ENCODE data around the gene SMARCD3. TPM values are rescaled to one million over a fixed set of nuclear protein-coding genes. Genes with fewer than 3 reads are reported as not detected.

The SMARCD3 gene
- total and polyA plus RNA-seq, 4 donors, result 84.2 to 298 (median 208) TPM

DNA sequence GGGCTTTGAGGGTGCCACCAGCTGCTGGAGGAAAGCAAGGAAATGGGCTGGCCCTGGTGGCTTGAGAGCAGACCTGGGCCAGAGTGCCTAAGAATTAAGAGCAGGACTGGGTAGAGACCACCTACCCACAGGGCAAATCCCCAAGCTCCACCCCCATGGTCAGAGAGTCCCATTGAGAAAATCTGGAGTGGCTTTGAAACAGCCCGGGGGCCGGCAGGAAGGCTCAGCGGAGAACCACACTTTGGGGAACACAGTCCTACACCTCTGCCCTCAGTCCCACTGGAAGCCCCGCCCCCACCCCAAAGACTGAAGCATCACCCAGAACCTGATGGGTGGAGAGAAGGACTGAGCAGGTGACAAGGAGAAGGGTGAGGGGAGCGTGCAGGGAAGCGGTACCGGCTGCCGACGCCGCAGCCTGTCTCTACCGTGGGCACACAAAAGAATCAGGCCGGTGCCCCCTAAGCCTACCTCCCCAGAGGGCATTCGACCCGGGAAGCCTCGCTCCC lies 3.6 kb downstream of the SMARCD3 start:
- Histone ChIP-seq H3K36me3 (ENCODE audit: control insufficient read depth, insufficient read depth, low read length) (peaks cover 30% of the 10 kb centered on the region), H3K9me3 (ENCODE audit: control insufficient read depth, insufficient read depth, low read length) (no peaks in the 10 kb centered on the region), H3K27me3 (ENCODE audit: control insufficient read depth, insufficient read depth, low read length) (no peaks in the 10 kb centered on the region), H3K4me3 (ENCODE audit: low read depth, low read length) (peak overlapping the region; percentile 33), H3K27ac (ENCODE audit: low read depth, low read length) (peak overlapping the region; percentile 10), H3K4me1 (ENCODE audit: control insufficient read depth, insufficient read depth, low read length) (peaks cover 66% of the 10 kb centered on the region)
- WGBS (ENCODE audit: insufficient coverage), result 5% methylated on average over 12 of the region's 15 CpGs
- DNase-seq (ENCODE audit: low read depth in 4 of 6, low spot score in 6 of 6), result peak in 2 of 6 donors; percentile 48 to 70

DNA sequence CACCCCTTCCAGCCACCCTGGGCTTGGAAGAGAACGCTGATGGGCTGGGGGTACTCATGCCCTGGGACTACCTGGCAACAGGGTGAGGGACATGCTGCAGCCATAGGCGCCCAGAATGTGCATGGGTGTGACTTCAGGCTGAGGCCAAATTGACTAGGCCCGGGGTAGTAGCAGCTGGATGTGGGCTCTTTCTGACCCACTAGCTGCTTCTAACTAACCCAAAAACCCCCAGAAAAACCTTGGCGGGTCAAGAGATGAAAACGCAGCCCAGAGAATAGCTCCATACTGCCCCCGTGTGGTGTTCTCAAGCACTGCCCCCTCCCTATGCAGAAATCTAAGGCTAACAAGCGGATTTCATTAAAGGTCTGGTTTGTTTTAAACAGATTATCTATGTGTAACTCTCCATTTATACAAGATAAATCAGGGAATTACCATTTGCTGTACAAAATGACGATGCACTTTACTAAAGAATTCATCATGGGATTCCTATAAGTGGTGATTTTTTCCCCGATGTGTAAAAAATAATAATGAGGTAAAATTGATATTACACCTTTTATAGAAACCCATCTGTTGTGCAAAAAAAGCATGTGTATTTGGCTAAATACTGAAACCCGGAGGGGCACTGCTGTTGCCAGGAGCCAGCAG lies 4.2 kb downstream of the SMARCD3 start:
- peak in 4 of 6 donors; percentile 69 to 92 (median 82) for DNase-seq (ENCODE audit: low read depth in 4 of 6, low spot score in 6 of 6)
- peaks cover 61% of the 10 kb centered on the region for H3K4me1 ChIP-seq (ENCODE audit: control insufficient read depth, insufficient read depth, low read length)
- peaks cover 36% of the 10 kb centered on the region for H3K36me3 ChIP-seq (ENCODE audit: control insufficient read depth, insufficient read depth, low read length)
- no peaks in the 10 kb centered on the region for H3K9me3 ChIP-seq (ENCODE audit: control insufficient read depth, insufficient read depth, low read length)
- 8% methylated on average over 2 of the region's 10 CpGs for WGBS (ENCODE audit: insufficient coverage)
- H3K4me3 ChIP-seq (ENCODE audit: low read depth, low read length), result peak overlapping the region; percentile 33
- H3K27ac ChIP-seq (ENCODE audit: low read depth, low read length), result peak overlapping the region; percentile 76
- H3K27me3 ChIP-seq (ENCODE audit: control insufficient read depth, insufficient read depth, low read length), result no peaks in the 10 kb centered on the region

DNA sequence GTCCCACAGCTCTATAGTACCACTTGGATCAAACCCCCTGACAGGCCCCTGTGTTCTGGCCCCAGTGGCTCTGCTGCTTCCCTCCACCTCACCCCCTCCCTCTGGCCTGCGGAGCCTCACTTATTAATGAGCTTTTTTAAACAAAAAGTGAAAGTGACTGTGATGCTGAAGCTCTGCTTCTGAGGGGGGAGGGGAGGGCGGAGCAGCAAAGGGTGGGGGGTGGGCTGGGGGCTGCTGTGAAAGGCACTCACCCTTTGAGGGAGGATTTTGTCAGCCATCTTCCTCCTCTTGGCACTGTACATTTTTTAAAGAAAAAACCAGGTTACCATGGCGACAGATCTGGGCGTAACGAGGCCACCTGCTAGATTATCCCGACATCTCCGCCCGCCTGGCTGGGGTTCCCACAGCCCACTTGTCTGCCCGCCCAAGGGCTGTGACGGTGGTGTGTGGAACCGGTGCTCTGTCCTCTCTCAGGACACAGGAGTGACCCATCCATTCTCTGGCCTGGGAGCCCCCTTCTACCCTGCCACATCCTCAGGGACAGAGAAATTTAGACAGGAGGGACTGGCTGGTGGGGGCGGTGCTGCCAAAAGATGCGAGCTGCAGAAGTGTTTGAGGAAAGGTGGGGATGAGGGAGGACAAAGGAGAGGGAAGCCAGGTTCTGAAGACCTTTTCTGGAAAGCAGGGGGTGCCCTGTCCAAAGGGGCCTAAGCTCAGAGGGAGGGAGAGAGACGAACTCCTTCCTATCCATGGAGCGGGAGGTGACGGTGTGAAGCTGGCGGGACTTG lies 4.9 kb downstream of the SMARCD3 start:
- peaks cover 58% of the 10 kb centered on the region for H3K4me1 ChIP-seq (ENCODE audit: control insufficient read depth, insufficient read depth, low read length)
- H3K36me3 ChIP-seq (ENCODE audit: control insufficient read depth, insufficient read depth, low read length), result peaks cover 43% of the 10 kb centered on the region
- H3K27ac ChIP-seq (ENCODE audit: low read depth, low read length), result peak overlapping the region; percentile 76
- H3K27me3 ChIP-seq (ENCODE audit: control insufficient read depth, insufficient read depth, low read length), result no peaks in the 10 kb centered on the region
- no peaks in the 10 kb centered on the region for H3K9me3 ChIP-seq (ENCODE audit: control insufficient read depth, insufficient read depth, low read length)
- no peak overlapping the region for H3K4me3 ChIP-seq (ENCODE audit: low read depth, low read length)
- DNase-seq (ENCODE audit: low read depth in 4 of 6, low spot score in 6 of 6), result peak in 2 of 6 donors; percentile 86 to 93
- 29% methylated on average over 12 of the region's 17 CpGs for WGBS (ENCODE audit: insufficient coverage)

DNA sequence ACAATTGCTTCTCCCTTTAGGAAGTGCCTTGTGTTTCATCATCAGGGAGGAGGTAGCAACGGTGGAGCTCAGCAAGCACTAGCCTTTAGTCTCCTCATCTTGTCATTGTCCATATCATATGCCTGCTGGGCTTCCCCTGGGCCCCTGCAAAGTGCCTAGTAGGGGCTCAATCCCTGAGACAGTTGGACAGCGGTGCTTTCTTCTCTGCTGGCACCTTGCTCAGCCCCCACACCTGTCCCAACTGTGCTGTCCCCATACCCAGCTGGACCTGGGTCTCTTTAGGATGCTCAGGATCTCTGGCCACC lies 5.5 kb downstream of the SMARCD3 start:
- DNase-seq (ENCODE audit: low read depth in 4 of 6, low spot score in 6 of 6), result no peak
- no peaks in the 10 kb centered on the region for H3K9me3 ChIP-seq (ENCODE audit: control insufficient read depth, insufficient read depth, low read length)
- WGBS (ENCODE audit: insufficient coverage), result 34% methylated on average over 2 of the region's 2 CpGs
- H3K36me3 ChIP-seq (ENCODE audit: control insufficient read depth, insufficient read depth, low read length), result peaks cover 49% of the 10 kb centered on the region
- H3K27ac ChIP-seq (ENCODE audit: low read depth, low read length), result peak overlapping the region; percentile 33
- H3K4me3 ChIP-seq (ENCODE audit: low read depth, low read length), result no peak overlapping the region
- H3K4me1 ChIP-seq (ENCODE audit: control insufficient read depth, insufficient read depth, low read length), result peaks cover 54% of the 10 kb centered on the region
- no peaks in the 10 kb centered on the region for H3K27me3 ChIP-seq (ENCODE audit: control insufficient read depth, insufficient read depth, low read length)

DNA sequence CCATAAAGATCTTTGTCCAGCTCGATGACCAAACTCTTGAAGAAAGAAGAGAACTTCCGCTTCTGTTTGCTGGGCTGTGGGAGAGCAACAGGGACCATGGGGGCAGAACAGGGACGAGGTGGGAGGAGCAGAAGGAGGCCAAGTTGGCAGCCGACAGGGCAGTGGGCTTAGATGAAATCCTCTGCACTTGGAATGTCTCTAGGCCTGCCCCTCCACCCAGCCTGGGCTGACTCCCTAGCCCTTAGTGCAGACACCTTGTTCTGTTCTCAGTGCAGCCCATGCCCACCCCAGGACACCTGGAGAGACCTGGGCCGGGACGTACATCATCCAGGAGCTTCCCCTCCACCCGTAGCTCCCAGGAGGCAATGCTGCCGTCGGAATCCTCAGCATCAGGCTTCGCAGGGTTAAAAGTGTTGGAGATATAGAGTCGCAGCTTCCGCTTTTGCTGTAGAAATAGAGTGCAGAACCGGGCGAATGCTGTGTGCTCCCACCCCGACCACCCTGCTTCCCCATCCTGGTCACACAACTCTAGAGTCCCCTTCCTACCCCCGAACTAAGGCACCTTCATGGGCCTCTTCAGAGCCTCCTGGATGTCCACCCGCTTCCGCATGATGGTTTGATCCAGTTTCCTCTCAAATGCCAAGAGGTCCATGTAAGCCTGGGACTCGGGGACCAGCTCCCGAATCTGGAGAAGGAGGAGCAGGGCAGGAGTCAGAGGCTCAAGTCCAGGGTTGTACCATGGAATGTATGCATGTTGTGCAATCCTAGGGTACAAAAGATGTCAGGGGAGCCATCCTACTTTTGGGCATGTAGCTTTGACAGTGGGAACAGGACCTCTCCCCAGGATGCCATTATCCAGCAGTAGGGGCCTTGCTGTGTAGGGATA lies 6.1 kb downstream of the SMARCD3 start:
- no peaks in the 10 kb centered on the region for H3K27me3 ChIP-seq (ENCODE audit: control insufficient read depth, insufficient read depth, low read length)
- H3K9me3 ChIP-seq (ENCODE audit: control insufficient read depth, insufficient read depth, low read length), result no peaks in the 10 kb centered on the region
- no peak overlapping the region for H3K27ac ChIP-seq (ENCODE audit: low read depth, low read length)
- peaks cover 55% of the 10 kb centered on the region for H3K36me3 ChIP-seq (ENCODE audit: control insufficient read depth, insufficient read depth, low read length)
- H3K4me1 ChIP-seq (ENCODE audit: control insufficient read depth, insufficient read depth, low read length), result peaks cover 49% of the 10 kb centered on the region
- no peak overlapping the region for H3K4me3 ChIP-seq (ENCODE audit: low read depth, low read length)
- DNase-seq (ENCODE audit: low read depth in 4 of 6, low spot score in 6 of 6), result no peak
- 72% methylated on average over 14 of the region's 20 CpGs for WGBS (ENCODE audit: insufficient coverage)

DNA sequence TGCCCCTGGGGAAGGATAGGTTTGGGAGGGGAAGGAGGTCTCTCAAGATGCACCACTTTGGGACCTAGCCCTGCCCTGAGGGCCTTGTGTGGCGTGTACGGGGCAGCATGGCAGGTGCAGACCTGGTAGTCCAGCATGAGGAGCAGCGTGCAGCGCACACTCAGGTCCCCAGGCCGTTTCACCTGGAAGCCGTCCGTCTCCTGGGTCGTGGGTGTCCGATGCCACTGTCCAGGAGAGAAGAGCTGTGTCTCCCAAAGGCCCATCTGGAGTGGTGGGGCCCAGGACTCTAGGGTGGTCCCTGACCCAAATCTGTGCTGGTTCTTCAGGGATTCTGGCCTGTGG lies 6.8 kb downstream of the SMARCD3 start:
- Histone ChIP-seq H3K27me3 (ENCODE audit: control insufficient read depth, insufficient read depth, low read length) (no peaks in the 10 kb centered on the region), H3K9me3 (ENCODE audit: control insufficient read depth, insufficient read depth, low read length) (no peaks in the 10 kb centered on the region), H3K36me3 (ENCODE audit: control insufficient read depth, insufficient read depth, low read length) (peaks cover 62% of the 10 kb centered on the region), H3K27ac (ENCODE audit: low read depth, low read length) (no peak overlapping the region), H3K4me1 (ENCODE audit: control insufficient read depth, insufficient read depth, low read length) (peaks cover 42% of the 10 kb centered on the region), H3K4me3 (ENCODE audit: low read depth, low read length) (no peak overlapping the region)
- DNase-seq (ENCODE audit: low read depth in 4 of 6, low spot score in 6 of 6), result no peak
- 91% methylated on average over 9 of the region's 9 CpGs for WGBS (ENCODE audit: insufficient coverage)

DNA sequence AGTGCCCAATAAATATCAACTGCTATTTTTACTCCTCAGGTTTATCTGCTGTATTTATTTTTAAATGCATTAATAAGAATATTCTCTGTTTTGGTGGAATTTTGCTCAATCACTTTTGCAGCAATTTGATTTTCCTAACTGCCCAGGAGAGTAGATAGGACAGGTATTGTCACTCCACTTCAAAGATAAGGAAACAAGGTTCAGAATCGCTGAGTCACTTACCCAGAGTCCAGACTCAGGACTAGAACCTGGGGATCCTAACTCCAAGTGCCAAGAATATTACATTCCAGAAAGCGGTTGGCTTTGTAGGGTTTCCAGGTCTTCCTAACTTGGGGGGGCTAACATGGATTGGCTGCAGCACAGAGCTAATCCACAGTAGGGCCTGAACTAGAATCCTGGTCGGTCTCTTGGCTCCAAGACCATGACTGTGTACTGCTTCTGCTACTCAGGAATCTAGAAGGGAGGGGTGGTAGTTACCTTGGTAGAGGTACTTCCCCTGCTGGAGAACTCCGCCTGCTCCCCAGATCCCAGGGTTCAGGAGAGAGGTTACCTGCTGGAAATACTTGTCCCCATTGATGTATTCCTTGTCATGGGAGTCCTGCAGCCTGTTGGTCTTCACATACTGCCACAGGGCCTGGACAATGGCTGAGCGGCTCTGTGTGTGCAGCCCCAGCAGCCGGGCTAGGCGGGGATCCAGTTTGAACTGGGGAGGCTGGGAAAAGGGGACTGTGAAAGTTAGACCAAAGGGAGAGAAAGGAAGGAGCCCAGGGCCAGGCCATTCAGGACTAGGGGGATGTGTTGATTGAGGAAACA lies 7.3 kb downstream of the SMARCD3 start:
- H3K36me3 ChIP-seq (ENCODE audit: control insufficient read depth, insufficient read depth, low read length), result peaks cover 68% of the 10 kb centered on the region
- H3K4me3 ChIP-seq (ENCODE audit: low read depth, low read length), result no peak overlapping the region
- peaks cover 36% of the 10 kb centered on the region for H3K4me1 ChIP-seq (ENCODE audit: control insufficient read depth, insufficient read depth, low read length)
- H3K9me3 ChIP-seq (ENCODE audit: control insufficient read depth, insufficient read depth, low read length), result no peaks in the 10 kb centered on the region
- H3K27ac ChIP-seq (ENCODE audit: low read depth, low read length), result no peak overlapping the region
- DNase-seq (ENCODE audit: low read depth in 4 of 6, low spot score in 6 of 6), result no peak
- H3K27me3 ChIP-seq (ENCODE audit: control insufficient read depth, insufficient read depth, low read length), result no peaks in the 10 kb centered on the region
- 96% methylated on average over 6 of the region's 7 CpGs for WGBS (ENCODE audit: insufficient coverage)

DNA sequence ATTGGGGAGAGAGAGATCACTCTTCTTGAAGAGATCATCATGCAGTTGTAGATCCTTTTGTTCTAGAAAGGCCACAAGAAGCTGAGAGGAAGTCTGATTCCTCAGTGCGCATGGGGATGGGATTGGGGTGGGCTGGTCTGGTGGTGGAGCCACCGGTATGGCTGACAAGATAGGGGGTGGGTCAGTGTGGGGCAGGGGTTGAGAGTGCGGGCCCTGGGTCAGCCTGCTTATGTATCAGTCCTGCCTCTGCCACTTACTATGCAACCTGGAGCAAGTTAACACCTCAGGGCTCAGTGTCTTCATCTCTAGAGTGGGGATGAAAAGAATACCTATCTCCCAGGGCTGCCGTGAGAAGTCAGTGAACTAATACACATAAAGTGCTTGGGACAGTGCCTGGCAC lies 8.0 kb downstream of the SMARCD3 start:
- H3K9me3 ChIP-seq (ENCODE audit: control insufficient read depth, insufficient read depth, low read length), result no peaks in the 10 kb centered on the region
- H3K4me1 ChIP-seq (ENCODE audit: control insufficient read depth, insufficient read depth, low read length), result peaks cover 30% of the 10 kb centered on the region
- no peak for DNase-seq (ENCODE audit: low read depth in 4 of 6, low spot score in 6 of 6)
- H3K27me3 ChIP-seq (ENCODE audit: control insufficient read depth, insufficient read depth, low read length), result no peaks in the 10 kb centered on the region
- H3K27ac ChIP-seq (ENCODE audit: low read depth, low read length), result no peak overlapping the region
- 86% methylated on average over 2 of the region's 4 CpGs for WGBS (ENCODE audit: insufficient coverage)
- no peak overlapping the region for H3K4me3 ChIP-seq (ENCODE audit: low read depth, low read length)
- peaks cover 74% of the 10 kb centered on the region for H3K36me3 ChIP-seq (ENCODE audit: control insufficient read depth, insufficient read depth, low read length)

All from spinal cord (tissue), 10 donors.